Coronary artery (tissue), 2 donors: ENCODE measurements around the gene COX7B.

Experiments used
- DNase-seq: peaks from one replicate; pipeline ENCODE4 v3.0.0-alpha.2; 2017; ENCODE audit warnings: low spot score
- H3K27ac ChIP-seq, 2 donors: fragments of 200-600 bp; sonication (generic); one replicate each; pipeline ENCODE4 v1.5.1; 2016 to 2019
- H3K4me3 ChIP-seq: fragments of 200-600 bp; sonication (generic); 2 replicates; pipeline ENCODE4 v1.5.1; 2016; ENCODE audit warnings: mild to moderate bottlenecking, moderate library complexity
- TF ChIP-seq, protein P1 (sequence below): fragments of 200-600 bp; sonication (generic); IDR thresholded peaks from one replicate; pipeline ENCODE4 v1.5.1; 2019; ENCODE audit warnings: antibody characterized with exemption

The COX7B gene

DNA sequence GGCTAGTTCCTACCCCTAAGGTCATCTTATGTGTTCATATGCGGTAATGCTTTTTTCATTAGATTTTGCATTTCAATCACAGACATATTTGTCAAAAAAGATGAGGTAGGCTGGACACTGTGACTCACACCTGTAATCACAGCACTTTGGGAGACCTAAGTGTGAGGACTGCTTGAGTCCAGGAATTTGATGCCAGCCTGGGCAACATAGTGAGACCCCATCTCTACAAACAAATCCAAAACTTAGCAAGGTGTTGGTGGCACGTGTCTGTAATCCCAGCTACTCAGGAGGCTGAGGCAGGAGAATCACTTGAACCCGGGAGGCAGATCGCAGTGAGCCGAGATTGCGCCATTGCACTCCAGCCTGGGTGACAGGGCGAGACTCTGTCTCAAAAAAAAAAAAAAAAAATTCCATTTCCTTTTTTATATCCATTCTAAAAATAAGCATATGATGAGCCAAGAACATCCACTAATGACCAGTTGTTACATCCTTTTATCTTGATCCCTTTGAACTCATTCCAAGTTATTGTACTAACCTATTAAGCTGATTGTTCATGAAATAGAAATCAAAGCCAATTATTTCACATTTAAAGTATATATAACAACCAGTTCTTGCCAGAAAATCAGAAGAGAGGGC lies 46.8 kb downstream of the COX7B start:
- TF ChIP-seq, protein P1, sequence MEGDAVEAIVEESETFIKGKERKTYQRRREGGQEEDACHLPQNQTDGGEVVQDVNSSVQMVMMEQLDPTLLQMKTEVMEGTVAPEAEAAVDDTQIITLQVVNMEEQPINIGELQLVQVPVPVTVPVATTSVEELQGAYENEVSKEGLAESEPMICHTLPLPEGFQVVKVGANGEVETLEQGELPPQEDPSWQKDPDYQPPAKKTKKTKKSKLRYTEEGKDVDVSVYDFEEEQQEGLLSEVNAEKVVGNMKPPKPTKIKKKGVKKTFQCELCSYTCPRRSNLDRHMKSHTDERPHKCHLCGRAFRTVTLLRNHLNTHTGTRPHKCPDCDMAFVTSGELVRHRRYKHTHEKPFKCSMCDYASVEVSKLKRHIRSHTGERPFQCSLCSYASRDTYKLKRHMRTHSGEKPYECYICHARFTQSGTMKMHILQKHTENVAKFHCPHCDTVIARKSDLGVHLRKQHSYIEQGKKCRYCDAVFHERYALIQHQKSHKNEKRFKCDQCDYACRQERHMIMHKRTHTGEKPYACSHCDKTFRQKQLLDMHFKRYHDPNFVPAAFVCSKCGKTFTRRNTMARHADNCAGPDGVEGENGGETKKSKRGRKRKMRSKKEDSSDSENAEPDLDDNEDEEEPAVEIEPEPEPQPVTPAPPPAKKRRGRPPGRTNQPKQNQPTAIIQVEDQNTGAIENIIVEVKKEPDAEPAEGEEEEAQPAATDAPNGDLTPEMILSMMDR, result no peak
- no peak for DNase-seq
- Histone ChIP-seq H3K27ac (no peak overlapping the region), H3K4me3 (no peak overlapping the region)

DNA sequence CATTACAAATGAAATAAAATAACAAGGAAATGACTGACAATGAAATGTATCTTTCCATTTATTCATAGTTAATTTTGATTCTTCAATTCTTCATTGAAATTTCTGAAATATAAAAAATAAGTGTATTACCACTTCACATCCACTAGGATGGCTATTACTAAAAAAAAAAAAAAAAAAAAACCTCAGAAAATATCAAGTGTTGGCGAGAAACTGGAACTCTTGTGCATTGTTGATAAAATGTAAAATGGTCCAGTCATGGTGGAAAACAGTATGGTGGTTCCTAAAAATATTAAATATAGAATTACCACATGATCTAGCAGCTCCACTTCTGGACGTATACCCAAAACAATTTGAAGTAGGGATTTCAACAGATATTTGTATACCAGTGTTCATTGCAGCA lies 47.3 kb downstream of the COX7B start:
- no peak overlapping the region for H3K4me3 ChIP-seq
- no peak overlapping the region for H3K27ac ChIP-seq
- TF ChIP-seq, protein P1, result no peak
- no peak for DNase-seq

DNA sequence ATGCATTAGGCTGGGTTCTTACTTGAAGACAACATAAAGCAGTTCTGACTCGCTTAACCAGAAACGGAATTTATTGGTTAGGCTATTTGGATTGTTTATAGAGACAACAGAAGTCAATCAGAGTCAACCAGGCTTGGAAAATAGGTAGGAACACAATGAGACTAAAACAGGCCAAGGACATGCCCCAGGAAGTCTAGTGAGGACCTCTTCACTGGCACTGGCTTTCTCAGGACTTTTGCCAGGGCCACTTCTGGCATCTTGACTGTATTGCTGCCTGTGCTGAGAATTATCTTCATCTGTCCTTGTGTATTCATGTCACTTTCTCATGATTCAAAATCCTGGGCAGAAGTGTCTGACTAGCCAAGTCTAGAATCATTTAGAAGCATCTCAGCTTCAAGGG lies 50.6 kb downstream of the COX7B start:
- DNase-seq, result no peak
- TF ChIP-seq, protein P1, result no peak
- Histone ChIP-seq H3K27ac (no peak overlapping the region), H3K4me3 (no peak overlapping the region)

DNA sequence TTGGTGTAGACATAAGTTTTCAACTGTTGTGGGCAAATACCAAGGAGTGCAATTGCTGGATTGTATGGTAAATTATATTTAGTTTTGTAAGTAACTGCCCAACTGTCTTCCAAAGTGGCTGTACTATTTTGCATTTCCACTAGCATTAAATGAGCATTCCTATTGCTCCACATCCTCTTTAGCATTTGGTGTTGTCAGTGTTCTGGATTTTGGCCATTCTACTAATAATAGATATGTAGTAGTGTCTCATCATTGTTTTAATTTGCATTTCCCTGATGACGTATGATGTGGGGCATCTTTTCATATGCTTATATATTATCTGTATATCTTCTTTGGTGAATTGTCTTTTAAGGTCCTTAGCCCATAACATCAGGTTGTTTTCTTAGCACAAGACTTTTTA lies 52.9 kb downstream of the COX7B start:
- TF ChIP-seq, protein P1, result no peak
- no peak overlapping the region for H3K4me3 ChIP-seq
- no peak overlapping the region for H3K27ac ChIP-seq
- DNase-seq, result no peak

DNA sequence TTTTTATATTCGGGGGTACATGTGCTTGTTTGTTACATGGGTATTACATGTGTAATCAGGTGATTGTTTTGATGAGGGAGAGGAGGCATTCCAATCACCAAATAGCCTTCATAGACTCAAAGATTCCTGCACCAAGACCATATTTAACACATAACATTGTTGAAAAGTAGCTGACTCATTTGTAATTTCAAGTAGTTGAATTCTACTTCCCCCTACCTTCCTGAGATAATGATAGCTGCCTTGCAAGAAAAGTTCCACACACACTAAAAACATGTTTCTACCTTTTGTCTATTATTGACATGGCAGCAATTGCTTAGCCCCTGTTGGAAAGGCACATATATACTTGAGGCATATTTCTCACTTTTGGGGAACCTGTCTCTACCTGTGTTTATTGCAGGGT lies 54.0 kb downstream of the COX7B start:
- DNase-seq, result no peak
- Histone ChIP-seq H3K4me3 (no peak overlapping the region), H3K27ac (no peak overlapping the region)
- TF ChIP-seq, protein P1, result no peak

DNA sequence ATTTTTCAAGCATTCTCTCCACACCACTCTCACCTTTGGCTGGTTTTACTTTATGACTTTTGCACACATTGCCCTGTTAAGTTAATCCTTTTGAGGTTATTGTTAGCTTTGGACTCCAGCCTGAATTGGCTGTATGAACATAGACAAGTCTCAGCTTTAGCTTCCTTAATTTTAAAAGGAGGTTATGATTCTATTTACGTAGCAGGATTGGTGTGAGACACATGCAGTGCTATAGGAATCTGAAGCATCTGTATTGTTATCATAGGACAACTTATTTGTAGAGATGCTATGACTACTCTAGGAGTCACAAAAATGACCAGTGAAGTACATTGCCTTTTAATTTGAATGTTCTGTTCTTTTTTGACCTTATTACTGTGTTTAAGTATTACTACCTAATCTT lies 54.4 kb downstream of the COX7B start:
- no peak for DNase-seq
- H3K4me3 ChIP-seq, result no peak overlapping the region
- H3K27ac ChIP-seq, result no peak overlapping the region
- TF ChIP-seq, protein P1, result no peak
